ENCODE results near the gene SDC3.

Gene SDC3

GRCh38 chr1:30928789-30929134 is 20.2 kb upstream of the SDC3 start:
- H3K9me3 ChIP-seq (ENCODE audit: control insufficient read depth, insufficient read depth, low read length): no peaks in the 10 kb centered on the region
- H3K27me3 ChIP-seq (ENCODE audit: control insufficient read depth, low read length): no peaks in the 10 kb centered on the region
- no peak overlapping the region for H3K4me2 ChIP-seq (ENCODE audit: low read length)
- no peak for TF ChIP-seq EZH2phosphoT487 (IDR thresholded peaks at IDR 0.05; ENCODE audit: borderline replicate concordance, low read length)
- TF ChIP-seq CTCF (IDR thresholded peaks at IDR 0.05; ENCODE audit: low read depth, low read length, poor library complexity, severe bottlenecking): no peak
- H3F3A ChIP-seq (ENCODE audit: control insufficient read depth, insufficient read depth): peaks cover 32% of the 10 kb centered on the region
- no peaks in the 10 kb centered on the region for H3K79me2 ChIP-seq (ENCODE audit: control insufficient read depth, low read length)
- no peaks in the 10 kb centered on the region for H4K20me1 ChIP-seq (ENCODE audit: control insufficient read depth, insufficient read depth, low read depth, low read length)
- peaks cover 27% of the 10 kb centered on the region for H3K36me3 ChIP-seq (ENCODE audit: control insufficient read depth, low read length)
- H3K4me1 ChIP-seq (ENCODE audit: control insufficient read depth, low read length): peaks cover 8% of the 10 kb centered on the region
- H3K4me3 ChIP-seq (ENCODE audit: low read length): no peak overlapping the region
- H3K27ac ChIP-seq (ENCODE audit: low read depth, low read length): no peak overlapping the region
- no peaks in the 10 kb centered on the region for H3K9me2 ChIP-seq (replicated peaks; ENCODE audit: control insufficient read depth, low read length)

- no peak for TF ChIP-seq CTCF (IDR thresholded peaks at IDR 0.05; ENCODE audit: low read depth, low read length, poor library complexity, severe bottlenecking)
- no peak for TF ChIP-seq EZH2phosphoT487 (IDR thresholded peaks at IDR 0.05; ENCODE audit: borderline replicate concordance, low read length)
- no peaks in the 10 kb centered on the region for H3K79me2 ChIP-seq (ENCODE audit: control insufficient read depth, low read length)
- no peaks in the 10 kb centered on the region; the same call in 1 of the 2 replicates for H3K27me3 ChIP-seq (ENCODE audit: control insufficient read depth, low read length)
- H3K4me1 ChIP-seq (ENCODE audit: control insufficient read depth, low read length): peaks cover 2% of the 10 kb centered on the region
- H3K27ac ChIP-seq (ENCODE audit: low read depth, low read length): no peak overlapping the region
- H3K9me3 ChIP-seq (ENCODE audit: control insufficient read depth, insufficient read depth, low read length): no peaks in the 10 kb centered on the region
- no peak overlapping the region for H3K4me3 ChIP-seq (ENCODE audit: low read length)
- no peaks in the 10 kb centered on the region for H3K9me2 ChIP-seq (replicated peaks; ENCODE audit: control insufficient read depth, low read length)
- H3K36me3 ChIP-seq (ENCODE audit: control insufficient read depth, low read length): peaks cover 21% of the 10 kb centered on the region
- peaks cover 32% of the 10 kb centered on the region for H3F3A ChIP-seq (ENCODE audit: control insufficient read depth, insufficient read depth)
- no peaks in the 10 kb centered on the region for H4K20me1 ChIP-seq (ENCODE audit: control insufficient read depth, insufficient read depth, low read depth, low read length)
- no peak overlapping the region for H3K4me2 ChIP-seq (ENCODE audit: low read length)
Measured at GRCh38 chr1:30928171-30928570, 19.6 kb upstream of the SDC3 start.

- no peak overlapping the region for H3K4me2 ChIP-seq (ENCODE audit: low read length)
- H4K20me1 ChIP-seq (ENCODE audit: control insufficient read depth, insufficient read depth, low read depth, low read length): no peaks in the 10 kb centered on the region
- H3K36me3 ChIP-seq (ENCODE audit: control insufficient read depth, low read length): peaks cover 17% of the 10 kb centered on the region
- H3K9me3 ChIP-seq (ENCODE audit: control insufficient read depth, insufficient read depth, low read length): no peaks in the 10 kb centered on the region
- H3K27ac ChIP-seq (ENCODE audit: low read depth, low read length): no peak overlapping the region
- no peak overlapping the region for H3K4me3 ChIP-seq (ENCODE audit: low read length)
- peaks cover 5% of the 10 kb centered on the region; the same call in 1 of the 2 replicates for H3K27me3 ChIP-seq (ENCODE audit: control insufficient read depth, low read length)
- no peaks in the 10 kb centered on the region for H3K79me2 ChIP-seq (ENCODE audit: control insufficient read depth, low read length)
- H3F3A ChIP-seq (ENCODE audit: control insufficient read depth, insufficient read depth): peaks cover 27% of the 10 kb centered on the region
- H3K9me2 ChIP-seq (replicated peaks; ENCODE audit: control insufficient read depth, low read length): no peaks in the 10 kb centered on the region
- TF ChIP-seq CTCF (IDR thresholded peaks at IDR 0.05; ENCODE audit: low read depth, low read length, poor library complexity, severe bottlenecking): no peak
- no peak for TF ChIP-seq EZH2phosphoT487 (IDR thresholded peaks at IDR 0.05; ENCODE audit: borderline replicate concordance, low read length)
- H3K4me1 ChIP-seq (ENCODE audit: control insufficient read depth, low read length): no peaks in the 10 kb centered on the region
Measured at GRCh38 chr1:30927448-30927847, 18.9 kb upstream of the SDC3 start.

GRCh38 chr1:30923597-30923996 is 15.0 kb upstream of the SDC3 start:
- no peaks in the 10 kb centered on the region for H3K36me3 ChIP-seq (ENCODE audit: control insufficient read depth, low read length)
- no peak for TF ChIP-seq CTCF (IDR thresholded peaks at IDR 0.05; ENCODE audit: low read depth, low read length, poor library complexity, severe bottlenecking)
- no peak for TF ChIP-seq EZH2phosphoT487 (IDR thresholded peaks at IDR 0.05; ENCODE audit: borderline replicate concordance, low read length)

More at GRCh38 chr1:30923597-30923996, 15.0 kb upstream of the SDC3 start:
- Histone ChIP-seq H3K9me2 (replicated peaks; ENCODE audit: control insufficient read depth, low read length) (no peaks in the 10 kb centered on the region), H3K27ac (ENCODE audit: low read depth, low read length) (no peak overlapping the region), H4K20me1 (ENCODE audit: control insufficient read depth, insufficient read depth, low read depth, low read length) (no peaks in the 10 kb centered on the region; the same call in 1 of the 2 replicates), H3K4me3 (ENCODE audit: low read length) (no peak overlapping the region), H3K79me2 (ENCODE audit: control insufficient read depth, low read length) (no peaks in the 10 kb centered on the region), H3K27me3 (ENCODE audit: control insufficient read depth, low read length) (peaks cover 15% of the 10 kb centered on the region), H3K4me1 (ENCODE audit: control insufficient read depth, low read length) (no peaks in the 10 kb centered on the region), H3K4me2 (ENCODE audit: low read length) (no peak overlapping the region), H3K9me3 (ENCODE audit: control insufficient read depth, insufficient read depth, low read length) (no peaks in the 10 kb centered on the region), H3F3A (ENCODE audit: control insufficient read depth, insufficient read depth) (no peaks in the 10 kb centered on the region; the same call in 1 of the 2 replicates)
